GM18909 (cell line): Measurements from ENCODE around the gene IL1RN.

Source experiments
- ATAC-seq: cut with Tn5 transposase; IDR thresholded peaks from one replicate; pipeline ENCODE4 v1.9.1; 2021; ENCODE audit warnings: mild to moderate bottlenecking; ENCODE audit not compliant: unreplicated experiment, poor library complexity

The IL1RN gene

GRCh38 chr2:113102133-113102532, 25.3 kb upstream of the IL1RN start:
- no peak for ATAC-seq

- no peak for ATAC-seq
Observed at GRCh38 chr2:113103277-113103676, 24.1 kb upstream of the IL1RN start.

- no peak for ATAC-seq
Observed at GRCh38 chr2:113104054-113104611, 23.3 kb upstream of the IL1RN start.

- ATAC-seq: no peak
Observed at GRCh38 chr2:113105047-113105785, 22.2 kb upstream of the IL1RN start.

GRCh38 chr2:113111121-113111520, 16.3 kb upstream of the IL1RN start:
- no peak for ATAC-seq

- no peak for ATAC-seq
Observed at GRCh38 chr2:113111823-113112287, 15.5 kb upstream of the IL1RN start.

GRCh38 chr2:113112441-113112840, 15.0 kb upstream of the IL1RN start:
- no peak for ATAC-seq

- no peak for ATAC-seq
Observed at GRCh38 chr2:113112871-113113270, 14.5 kb upstream of the IL1RN start.

- ATAC-seq: no peak
Observed at GRCh38 chr2:113113807-113114206, 13.6 kb upstream of the IL1RN start.

- ATAC-seq: no peak
Observed at GRCh38 chr2:113114224-113114945, 13.0 kb upstream of the IL1RN start.

GRCh38 chr2:113114996-113115395, 12.4 kb upstream of the IL1RN start:
- no peak for ATAC-seq

GRCh38 chr2:113116100-113116958, 11.1 kb upstream of the IL1RN start:
- ATAC-seq: peak; percentile 48

GRCh38 chr2:113117541-113118262, 9.7 kb upstream of the IL1RN start:
- no peak for ATAC-seq

GRCh38 chr2:113118263-113118657, 9.1 kb upstream of the IL1RN start:
- ATAC-seq: no peak

- no peak for ATAC-seq
Observed at GRCh38 chr2:113119111-113119510, 8.3 kb upstream of the IL1RN start.

- no peak for ATAC-seq
Observed at GRCh38 chr2:113120861-113121260, 6.5 kb upstream of the IL1RN start.

GRCh38 chr2:113122364-113122763, 5.0 kb upstream of the IL1RN start:
- ATAC-seq: no peak

GRCh38 chr2:113123726-113124125, 3.7 kb upstream of the IL1RN start:
- ATAC-seq: no peak

GRCh38 chr2:113124181-113124961, 3.0 kb upstream of the IL1RN start:
- peak; percentile 63 for ATAC-seq
